Non-pigmented ciliary epithelial cell (primary cell): ENCODE measurements around the gene SERPINA12.

Experiments
- DNase-seq: peaks from one replicate; pipeline ENCODE4 v3.0.0-alpha.2; 2010; ENCODE audit warnings: low read depth

SERPINA12 gene

GRCh38 chr14:94509356-94509755 is at the start of gene SERPINA12:
Gene SERPINA12 (minus strand): TSS chr14:94509469. CDS start chr14:94498397, 11,072 bp downstream.
- DNase-seq: no peak

- DNase-seq: no peak
Measured at GRCh38 chr14:94558842-94559241, 49.6 kb upstream of the SERPINA12 start.

GRCh38 chr14:94557327-94557726 is 48.1 kb upstream of the SERPINA12 start:
- no peak for DNase-seq

GRCh38 chr14:94555991-94556390 is 46.7 kb upstream of the SERPINA12 start:
- no peak for DNase-seq

GRCh38 chr14:94550041-94550440 is 40.8 kb upstream of the SERPINA12 start:
- DNase-seq: no peak

- no peak for DNase-seq
Measured at GRCh38 chr14:94548999-94549985, 40.0 kb upstream of the SERPINA12 start.

- no peak for DNase-seq
Measured at GRCh38 chr14:94548131-94548998, 39.1 kb upstream of the SERPINA12 start.

GRCh38 chr14:94547726-94548125 is 38.5 kb upstream of the SERPINA12 start:
- no peak for DNase-seq

GRCh38 chr14:94547151-94547680 is 37.9 kb upstream of the SERPINA12 start:
- DNase-seq: no peak

- DNase-seq: no peak
Measured at GRCh38 chr14:94545131-94545841, 36.0 kb upstream of the SERPINA12 start.

- DNase-seq: no peak
Measured at GRCh38 chr14:94544726-94545125, 35.5 kb upstream of the SERPINA12 start.

GRCh38 chr14:94543449-94544124 is 34.3 kb upstream of the SERPINA12 start:
- DNase-seq: no peak

- DNase-seq: no peak
Measured at GRCh38 chr14:94542811-94543440, 33.7 kb upstream of the SERPINA12 start.

- DNase-seq: no peak
Measured at GRCh38 chr14:94542111-94542810, 33.0 kb upstream of the SERPINA12 start.

GRCh38 chr14:94541234-94541975 is 32.1 kb upstream of the SERPINA12 start:
- DNase-seq: no peak

GRCh38 chr14:94540031-94540794 is 30.9 kb upstream of the SERPINA12 start:
- DNase-seq: no peak

- no peak for DNase-seq
Measured at GRCh38 chr14:94539181-94539580, 29.9 kb upstream of the SERPINA12 start.

- no peak for DNase-seq
Measured at GRCh38 chr14:94538070-94538740, 28.9 kb upstream of the SERPINA12 start.
